Esophagus mucosa (tissue), 1 donor: ENCODE measurements around the gene BBX. TPM values are rescaled to one million over a fixed set of nuclear protein-coding genes. Genes with fewer than 3 reads are reported as not detected.
"Not testable (repeated sequence)": the region's sequence is repeated elsewhere in the genome, so short reads cannot be mapped to it uniquely, and the experiment has no call there.

Source experiments
- ATAC-seq: fragments of 200-7000 bp; cut with Tn5 transposase; one replicate; pipeline ENCODE4 v1.9.1; 2020
- total RNA-seq: library from RNA; stranded (reverse); gene quantifications from one replicate; pipeline ENCODE4 v1.2.4, GENCODE V29; 2023
- donor health status: DM: yes; HTN: yes; CAD: no.

The BBX gene
- total RNA-seq, 1 donor from 2014 or later, result 19.9 TPM

DNA sequence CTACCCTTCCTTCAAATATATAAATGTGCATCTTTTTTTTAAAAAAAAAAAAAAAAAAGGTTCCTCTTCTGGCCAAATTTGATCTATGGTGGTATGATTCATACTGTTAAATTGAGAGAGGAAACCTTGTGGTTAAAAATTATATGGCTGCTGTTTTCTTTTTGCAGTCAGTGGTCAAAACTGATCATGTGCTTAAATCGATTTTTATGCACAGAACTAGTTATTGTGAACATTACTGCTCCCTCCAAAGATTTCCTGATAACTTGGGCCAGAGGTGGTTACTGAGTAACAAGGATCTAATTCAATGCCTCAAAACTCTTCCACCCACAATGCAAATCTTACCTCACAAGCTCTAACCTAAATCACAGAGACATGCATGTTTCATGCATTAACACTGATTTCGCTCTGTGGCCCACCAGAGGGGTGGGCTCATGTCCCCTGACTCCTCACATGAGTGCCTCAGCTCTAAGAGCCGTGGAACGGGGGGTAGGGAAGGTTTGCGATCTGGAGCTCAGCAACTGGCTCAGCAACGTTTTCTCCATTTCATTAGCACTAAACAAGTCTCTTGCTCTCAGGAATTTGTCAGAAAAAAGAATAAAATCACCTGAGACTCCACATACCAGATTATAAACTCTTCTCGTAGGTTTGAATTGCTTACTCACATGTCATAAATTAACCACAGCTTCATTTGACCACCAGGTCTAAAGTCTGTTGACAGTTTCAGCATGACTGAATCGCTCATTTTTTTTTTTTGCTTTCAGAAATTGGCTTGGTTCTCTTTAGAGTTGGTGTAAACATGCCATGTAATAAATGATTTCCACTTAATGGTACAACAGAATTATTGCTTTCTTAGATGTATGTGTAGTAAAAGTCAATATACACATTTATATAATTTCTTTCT lies 287.7 kb downstream of the BBX start:
- ATAC-seq, result no peak

DNA sequence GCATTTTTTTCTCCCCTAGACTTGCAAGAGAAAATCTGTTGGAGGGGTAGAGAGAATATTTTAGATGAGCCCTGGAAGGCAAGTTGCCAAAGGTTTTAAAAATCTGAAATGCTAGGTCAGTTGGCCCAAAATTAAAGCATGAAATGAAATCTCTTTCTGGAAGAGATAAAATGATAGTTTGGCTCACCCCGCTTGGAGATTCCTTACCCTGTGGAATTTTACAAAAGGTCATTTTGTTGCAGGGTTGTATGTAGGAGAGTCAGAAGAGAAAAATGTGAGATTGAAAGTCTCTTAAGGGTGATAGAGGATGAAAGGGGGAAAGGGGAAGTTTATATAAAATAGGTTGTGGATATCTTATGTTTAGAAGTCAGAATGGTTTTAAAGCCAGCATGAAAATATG lies 290.3 kb downstream of the BBX start:
- no peak for ATAC-seq

DNA sequence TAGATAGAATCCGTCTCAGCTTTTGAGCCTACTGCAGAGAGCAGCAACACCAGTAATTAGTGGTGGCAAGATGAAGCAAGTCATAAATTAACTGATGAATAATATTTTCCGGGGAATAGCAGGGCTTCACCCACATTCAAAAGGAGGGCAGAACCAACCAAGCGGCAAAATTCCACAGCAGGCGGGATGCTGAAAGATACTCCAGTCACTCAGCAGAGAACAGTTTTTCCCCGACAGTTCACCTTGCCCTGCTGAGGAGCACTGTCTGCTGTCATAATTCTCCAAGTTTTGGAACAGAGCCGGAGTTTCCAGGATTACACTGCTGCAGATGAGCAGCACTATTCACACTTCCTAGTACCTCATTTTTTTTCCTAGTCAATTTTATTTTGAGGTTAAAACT lies 293.3 kb downstream of the BBX start:
- ATAC-seq, result no peak

DNA sequence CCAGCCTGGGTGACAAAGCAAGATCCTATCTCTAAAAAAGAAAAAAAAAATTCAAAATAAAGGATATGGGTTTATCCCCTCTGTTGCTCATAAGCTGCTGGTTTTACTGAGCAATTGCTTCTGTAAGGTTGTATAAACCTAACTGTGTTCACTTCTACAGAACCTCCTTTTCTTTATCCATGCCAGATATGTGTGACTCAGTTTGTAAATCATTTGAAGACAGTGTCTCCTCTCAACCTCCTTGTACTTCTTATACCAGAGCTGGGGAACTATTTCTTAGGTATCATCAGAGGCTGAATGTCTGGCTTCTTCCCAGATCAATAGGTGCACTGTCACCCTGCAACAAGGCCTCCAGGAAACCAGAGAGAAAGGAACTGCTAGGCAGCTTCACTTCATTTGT lies 294.3 kb downstream of the BBX start:
- ATAC-seq, result no peak

DNA sequence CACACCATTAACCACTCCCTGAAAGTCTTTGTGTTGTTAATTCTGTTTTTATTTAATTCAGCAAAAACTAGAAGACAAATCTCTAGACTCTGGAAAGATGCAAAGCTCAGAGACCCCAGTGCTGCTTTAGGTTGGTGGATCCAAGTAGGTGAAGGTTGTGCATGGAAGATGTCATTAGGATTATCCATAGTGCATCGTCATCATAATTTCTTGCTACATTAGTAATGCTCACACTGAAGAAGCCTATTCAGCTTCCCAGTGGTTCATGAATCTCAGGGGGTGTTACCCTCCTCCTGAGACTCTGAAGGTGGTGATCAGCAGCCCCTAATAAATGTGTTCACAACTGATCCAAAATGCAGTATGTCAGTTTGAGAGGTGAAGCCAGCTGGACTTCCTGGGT lies 295.3 kb downstream of the BBX start:
- ATAC-seq, result no peak

DNA sequence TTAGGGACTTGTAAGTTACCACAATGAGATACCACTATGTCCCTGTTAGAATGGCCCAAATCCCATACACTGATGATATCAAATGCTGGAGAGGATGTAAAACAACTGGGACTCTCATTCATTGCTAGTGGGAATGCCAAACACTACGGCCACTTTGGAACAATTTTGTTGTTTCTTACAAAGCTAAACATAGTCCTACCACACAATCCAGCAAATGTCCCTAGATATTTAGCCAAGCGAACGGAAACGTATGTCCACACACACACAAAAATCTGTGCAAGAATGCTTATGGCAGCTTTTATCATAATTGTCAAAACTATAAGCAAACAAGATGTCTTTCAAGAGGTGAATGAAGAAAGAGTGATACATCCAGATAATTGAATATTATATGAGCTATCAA lies 296.9 kb downstream of the BBX start:
- ATAC-seq, result no peak

DNA sequence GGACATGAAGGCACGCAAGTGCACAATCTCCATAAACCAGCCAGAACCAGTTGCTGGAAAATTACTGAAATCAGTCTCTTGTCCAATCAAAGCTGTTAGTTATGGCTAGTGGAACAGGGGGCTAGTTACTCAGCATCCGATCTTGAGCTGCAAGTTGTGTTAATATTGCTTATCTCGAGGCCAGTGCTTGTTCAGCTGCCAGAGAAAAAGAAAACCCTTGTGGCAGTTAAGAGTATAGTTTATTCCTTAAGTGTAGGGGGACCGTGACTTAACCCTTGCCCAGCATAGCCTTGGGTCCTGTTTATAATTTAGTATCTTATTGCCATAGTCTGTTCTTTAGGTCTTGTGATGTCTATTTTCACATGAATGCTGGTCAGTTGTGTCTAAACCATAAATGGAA lies 299.5 kb downstream of the BBX start:
- no peak for ATAC-seq

DNA sequence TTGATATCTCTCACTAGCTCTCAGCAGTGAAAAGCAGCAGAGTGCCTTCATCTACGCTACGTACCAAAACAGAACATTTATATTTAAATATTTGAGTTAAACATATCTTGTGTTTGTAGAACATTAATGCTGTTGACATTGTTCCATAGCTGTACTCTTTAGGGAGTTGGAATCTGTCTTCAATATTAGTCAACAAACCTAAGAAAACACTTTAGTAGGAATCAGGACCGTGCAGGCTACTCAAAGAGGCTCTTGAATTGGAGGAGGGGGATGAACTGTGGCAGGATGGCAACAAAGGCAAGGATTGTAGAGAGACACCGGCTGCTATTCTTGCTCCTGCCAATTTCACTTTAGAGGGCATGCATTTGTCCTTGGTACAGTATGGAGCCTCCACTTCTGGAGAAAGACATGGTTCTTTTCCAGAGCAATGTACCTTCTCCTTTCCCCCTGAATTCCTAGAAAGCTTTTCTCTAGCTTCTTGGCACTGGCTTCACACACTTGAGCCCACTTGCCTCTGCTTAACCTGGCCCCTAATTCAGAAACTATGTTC lies 302.1 kb downstream of the BBX start:
- ATAC-seq, result no peak

DNA sequence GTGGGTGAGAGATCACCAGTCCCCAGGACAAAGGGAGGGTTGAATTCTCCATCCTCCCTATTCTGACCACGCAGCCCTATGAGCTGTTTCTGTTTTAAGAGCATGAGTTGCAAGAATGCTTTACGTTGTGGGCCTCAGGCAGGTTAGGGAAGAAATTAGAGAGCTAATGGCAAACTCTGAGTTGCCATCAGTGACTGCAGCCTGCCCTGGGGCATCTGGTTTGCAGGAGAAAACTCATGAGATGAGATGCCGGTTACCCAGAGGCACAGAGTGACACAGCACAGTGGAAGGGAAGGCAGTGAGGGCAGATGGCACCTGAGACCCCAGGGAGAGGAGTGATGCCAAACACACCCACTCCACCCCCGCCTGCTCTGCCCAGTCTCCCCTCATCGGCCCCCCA lies 302.8 kb downstream of the BBX start:
- no peak for ATAC-seq

DNA sequence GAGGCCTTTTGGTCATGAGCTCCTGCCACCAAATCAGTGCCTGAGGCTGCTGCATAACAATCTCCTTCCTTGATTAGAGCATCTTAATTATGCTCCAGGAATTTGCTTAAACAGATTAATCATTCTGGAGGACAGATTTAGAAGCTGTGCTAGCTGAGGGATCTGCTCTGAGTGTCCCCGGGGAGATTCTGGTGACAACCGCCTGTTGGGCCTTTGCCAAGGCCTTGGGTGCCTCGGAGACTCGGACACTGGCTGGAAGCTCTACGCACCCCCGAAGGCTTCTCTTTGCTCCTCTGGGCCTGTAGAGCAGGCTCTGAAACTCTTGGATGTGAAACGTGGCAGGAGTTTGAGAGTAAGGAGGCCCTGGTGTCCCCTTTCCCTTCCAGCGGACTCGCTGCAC lies 304.0 kb downstream of the BBX start:
- no peak for ATAC-seq

DNA sequence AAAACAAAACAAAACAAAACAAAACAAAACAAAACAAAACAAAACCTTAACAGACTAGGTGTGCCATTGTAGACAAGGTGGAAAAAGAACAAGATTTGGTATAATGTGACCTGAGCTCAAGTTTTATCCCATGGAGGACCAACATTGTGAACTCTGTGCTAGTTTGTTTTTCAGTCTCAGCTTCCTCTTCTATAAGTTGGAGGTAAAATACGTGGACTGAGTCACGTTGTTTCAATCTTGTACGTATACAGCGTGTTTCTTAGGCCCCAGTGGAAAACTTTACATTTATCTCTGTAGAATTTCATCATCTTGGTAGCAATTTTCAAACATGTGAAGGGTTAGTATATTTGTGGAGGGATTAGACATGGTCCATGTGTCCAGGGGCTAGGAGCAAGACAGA lies 306.4 kb downstream of the BBX start:
- ATAC-seq, result no peak

DNA sequence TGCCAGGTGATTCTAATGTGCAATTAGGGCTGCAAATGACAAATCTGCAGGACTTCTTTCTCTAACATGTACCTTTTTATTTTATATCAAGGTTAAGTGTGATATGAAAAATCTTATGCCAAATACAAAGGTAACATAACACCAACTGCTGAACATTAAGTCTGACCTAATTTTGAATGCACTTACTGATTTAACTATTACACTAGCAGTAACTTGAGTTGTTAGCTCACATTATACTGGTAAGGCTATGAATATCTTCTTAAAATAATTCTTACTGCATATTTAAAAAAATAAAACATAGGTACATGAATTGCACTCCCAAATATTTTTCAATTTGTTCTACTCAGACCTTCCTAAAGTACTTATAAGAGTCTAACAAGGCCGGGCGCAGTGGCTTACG lies 308.8 kb downstream of the BBX start:
- no peak for ATAC-seq

DNA sequence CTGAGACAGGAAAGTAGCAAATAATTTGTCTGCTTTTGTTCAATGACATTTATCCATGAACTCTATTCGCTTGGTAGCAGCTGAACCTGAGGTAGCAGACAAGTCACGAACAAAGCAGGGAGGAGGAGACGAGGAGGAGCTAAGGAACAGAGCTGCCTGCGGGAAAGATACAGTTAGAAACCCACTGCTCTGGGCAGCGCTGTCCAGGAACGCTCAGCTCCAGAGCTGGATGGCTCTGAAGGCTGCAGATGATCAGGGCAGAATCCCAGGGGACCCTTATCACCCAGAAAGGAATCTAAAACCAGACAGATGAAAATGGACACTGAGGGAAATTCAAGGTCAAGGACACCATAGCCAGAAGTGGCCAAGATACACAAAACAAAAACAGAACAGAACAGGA lies 310.3 kb downstream of the BBX start:
- no peak for ATAC-seq

DNA sequence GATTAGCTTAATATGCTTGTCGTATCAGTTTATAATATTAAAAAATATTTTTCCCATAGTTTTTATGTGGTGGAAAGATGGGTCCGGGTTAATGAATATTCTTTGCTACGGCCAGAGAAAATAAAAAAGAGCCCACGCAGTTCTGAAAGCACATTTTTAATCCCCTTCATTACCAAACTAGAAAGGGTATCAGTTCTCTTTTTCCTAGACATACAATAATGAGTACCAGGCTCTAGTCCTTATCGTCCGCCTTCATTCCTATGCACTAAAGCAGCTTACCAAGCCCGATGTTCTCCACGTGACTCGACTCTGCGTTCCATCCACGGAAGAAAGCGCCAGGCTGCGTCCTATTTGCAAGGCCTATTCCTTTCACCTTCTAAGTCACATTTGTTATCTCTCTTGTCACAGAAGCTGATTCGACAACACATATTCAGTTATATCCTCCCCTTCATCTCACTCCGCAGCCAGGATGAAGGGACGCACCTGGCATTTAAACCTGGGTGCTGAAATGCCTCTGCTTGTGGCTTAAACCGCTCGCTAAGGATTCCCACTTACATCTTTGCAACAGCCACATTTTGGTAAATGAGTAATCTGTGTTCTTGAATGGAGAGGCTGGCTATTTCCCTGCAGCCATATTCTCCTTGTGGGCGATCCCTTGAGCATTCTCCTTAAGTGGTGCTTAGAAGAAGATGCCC lies 311.1 kb downstream of the BBX start:
- ATAC-seq, result no peak

DNA sequence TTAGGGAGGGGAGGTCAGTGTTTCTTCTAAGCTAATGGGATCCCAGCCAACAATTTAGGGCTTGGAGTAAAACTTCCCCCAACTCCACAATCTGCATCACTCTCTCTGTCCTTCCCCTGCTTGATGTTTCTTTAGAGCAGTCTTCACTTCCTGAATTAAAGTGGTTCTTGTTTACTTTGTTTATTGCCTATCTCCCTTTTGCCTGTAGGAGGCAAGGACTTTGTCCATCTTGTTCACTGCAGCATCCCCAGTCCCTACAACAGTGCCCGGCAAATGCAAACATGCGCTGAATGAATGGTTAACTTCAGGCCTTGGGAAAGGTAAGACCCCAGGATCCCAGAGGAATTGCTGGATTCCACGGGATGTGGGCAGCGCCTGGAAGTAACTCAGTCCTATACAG lies 312.2 kb downstream of the BBX start:
- not testable (repeated sequence) for ATAC-seq

DNA sequence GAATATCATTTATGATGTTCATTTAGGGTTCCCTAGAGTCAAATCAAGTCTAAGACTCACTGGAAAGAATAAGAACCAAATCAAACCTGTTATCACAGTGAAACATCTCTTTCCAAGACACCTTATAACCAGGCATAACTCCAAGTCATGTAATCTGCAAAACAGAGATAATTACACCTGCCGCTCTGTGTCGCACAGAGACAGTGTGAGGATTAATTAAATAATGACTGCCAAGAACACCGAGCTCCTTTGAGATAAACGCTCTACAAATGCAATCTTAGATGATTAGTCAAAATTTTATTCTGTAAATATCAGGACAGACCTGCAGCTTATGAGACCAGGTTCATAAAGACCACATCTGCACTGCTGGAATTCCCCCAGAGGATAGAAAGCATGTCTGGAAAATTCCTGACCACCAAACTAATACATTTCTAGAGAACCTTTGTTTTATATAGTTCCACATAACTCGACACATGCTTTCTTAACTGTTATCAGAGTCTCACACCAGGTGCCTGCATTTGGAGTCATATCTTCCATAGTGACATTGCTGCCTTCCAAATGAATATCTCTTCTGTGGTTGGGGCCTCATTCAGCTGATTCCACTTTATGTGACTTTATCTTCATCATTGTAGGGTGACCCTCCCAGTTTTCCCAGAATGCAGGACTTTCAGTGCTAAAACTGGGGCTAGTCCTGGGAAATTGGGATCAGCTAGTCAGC lies 315.3 kb downstream of the BBX start:
- ATAC-seq, result no peak

DNA sequence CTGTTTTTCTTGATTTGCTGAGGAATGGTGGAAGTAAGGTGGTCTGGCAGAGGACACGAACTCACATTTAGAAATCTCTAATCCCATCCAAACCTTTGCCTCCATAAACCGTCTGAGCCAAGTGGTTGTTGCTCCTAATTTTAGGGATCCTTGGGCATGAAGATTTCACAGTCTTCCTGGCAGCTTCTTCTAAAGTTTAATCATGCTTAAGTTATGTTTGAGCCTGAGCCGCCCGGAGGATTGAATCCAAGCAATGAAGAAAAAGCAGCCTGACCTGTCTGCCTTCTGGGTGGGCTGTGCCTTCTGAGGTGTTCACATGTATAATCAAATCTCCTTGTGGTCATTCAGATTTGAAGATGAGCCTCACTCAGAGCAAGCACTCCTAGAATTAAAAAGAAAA lies 319.1 kb downstream of the BBX start:
- ATAC-seq, result no peak

DNA sequence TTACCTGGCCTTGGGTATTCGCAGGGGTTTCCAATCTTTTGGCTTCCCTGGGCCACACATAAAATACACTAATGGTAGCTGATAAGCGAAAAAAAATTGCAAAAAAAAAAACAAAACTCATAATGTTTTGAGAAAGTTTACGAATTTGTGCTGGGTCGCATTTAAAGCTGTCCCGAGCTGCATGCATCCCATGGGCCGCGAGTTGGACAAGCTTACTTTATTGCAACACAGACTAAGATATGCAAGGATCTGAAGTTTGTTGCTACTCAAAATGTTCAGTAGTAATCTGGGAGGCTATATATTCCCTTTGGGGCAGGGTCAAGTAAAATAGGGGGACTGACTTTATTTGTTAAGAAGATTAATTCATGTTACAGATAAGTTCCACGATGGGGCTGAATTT lies 320.2 kb downstream of the BBX start:
- ATAC-seq, result no peak

DNA sequence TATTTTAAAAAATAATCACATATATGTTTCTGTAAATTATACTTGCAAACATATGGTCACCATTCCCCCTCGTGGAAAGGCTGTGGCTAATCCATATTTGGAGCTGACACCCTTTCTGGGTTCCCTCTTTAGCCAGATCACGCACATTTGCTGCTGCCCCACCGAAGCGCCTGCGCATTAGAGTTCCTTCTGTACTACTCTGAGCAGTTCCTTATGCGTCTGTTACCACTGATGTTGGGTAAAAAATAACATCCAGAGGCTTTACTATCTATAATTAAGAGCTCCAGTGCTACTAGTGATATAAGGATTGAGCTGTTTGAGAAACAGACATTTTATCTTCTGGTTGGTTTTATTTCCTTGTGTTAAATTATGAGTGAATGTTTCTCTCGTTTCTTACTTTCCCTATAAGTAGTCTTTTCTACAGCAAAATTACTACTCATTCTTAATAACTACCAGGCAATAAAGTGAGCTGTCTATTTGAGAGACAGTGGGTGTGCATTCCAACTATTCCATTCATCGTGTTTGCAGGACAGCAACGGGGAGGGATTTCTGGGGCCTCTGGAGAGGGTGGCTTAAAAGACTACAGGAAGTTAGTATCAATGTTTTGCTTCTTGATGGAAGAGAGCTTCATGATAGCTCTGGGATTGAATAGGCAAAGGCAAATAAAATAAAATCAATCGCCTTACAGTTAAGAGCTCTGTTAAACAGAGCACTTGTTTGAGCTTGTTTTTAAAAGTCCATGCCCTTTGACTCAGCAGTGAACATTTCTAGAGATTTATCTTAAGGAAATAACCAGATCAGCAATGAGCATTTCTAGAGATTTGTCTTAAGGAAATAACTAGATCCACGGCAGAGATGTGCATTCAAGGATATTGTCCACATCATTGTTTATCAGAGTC lies 322.9 kb downstream of the BBX start:
- peak; percentile 56 for ATAC-seq

DNA sequence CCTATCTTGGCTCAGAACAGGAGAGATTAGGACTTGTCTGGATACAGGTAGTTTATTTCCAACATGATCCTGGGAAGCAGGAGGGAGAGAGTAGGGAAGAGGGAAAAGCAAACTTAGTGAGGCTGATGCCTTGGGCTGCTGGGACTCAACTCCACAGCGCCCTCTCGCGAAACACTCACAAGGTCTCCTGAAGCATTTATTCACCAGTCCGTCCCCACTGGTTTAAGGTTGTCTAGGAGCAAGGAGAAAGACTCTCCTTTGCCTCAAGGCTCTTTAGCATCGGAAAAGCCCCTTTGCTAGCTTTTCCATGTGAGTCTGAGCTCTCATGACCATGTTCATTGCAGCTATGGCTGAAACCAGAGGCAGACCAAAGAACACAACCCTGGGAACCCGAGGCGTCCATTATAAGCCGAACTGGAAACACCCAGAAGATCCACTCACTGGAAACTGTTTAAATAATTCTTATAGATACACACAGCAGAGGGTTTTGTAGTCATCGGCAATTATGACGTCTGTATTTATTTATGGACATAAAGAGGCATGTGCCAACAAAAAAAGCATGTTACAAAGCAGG lies 323.6 kb downstream of the BBX start:
- ATAC-seq, result peak; percentile 75

DNA sequence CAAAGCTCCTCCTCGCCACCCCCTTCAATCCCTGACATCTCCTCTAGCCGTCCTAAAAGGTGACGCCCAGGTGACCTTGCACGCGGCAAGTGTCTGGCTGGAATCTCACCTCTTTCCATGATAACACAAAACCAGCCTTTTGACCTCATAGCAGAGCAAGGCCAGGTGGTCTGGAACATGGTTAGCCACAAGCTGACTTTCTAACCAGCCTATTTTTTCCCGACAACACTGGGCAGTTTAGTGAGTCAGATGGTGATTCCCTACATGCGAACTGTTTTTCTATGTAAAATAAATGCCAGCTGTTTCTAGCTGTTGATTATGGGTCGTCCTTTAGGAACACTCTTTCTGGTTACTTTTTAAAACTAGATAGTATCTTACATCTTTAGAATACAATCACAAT lies 325.0 kb downstream of the BBX start:
- no peak for ATAC-seq
